HG03139 (cell line): ENCODE measurements around the gene B3GALT5.
"Not testable (repeated sequence)": the region's sequence is repeated elsewhere in the genome, so short reads cannot be mapped to it uniquely, and the experiment has no call there.

Experiments used
- ATAC-seq: cut with Tn5 transposase; IDR thresholded peaks from one replicate; pipeline ENCODE4 v1.9.1; 2021; ENCODE audit not compliant: unreplicated experiment

Gene B3GALT5

GRCh38 chr21:39666026-39666425, 53.3 kb downstream of the B3GALT5 start:
- no peak for ATAC-seq

DNA sequence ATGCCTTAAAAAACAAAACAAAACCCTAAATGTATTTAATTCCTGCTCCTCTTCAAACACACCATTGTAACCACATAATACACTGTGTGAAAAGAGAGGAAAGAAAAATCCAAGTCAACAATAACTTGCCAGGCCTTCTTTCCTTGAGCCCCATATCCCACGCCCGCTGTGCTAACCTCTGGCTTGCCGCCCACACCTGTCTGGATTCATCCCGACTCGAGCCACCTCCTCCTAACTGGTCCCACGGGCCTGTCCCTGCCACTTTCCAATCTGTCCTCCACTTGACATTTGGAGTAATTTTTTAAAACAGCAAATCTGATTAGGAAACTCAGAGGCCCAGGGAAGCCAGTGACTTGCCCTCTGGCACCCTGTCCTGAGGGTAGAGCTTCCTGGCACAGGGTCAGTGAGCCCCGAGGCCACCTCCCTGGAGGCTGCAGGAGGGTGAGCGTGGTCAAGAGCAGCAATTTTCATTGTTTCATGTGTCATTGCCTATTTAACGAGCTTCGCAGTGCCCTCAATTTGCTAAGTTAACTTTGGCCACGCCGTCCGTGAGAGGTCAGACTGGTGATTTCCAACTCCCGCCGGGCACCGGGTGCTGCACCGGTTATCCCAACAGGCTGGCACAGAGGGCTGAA, 54.1 kb downstream of the B3GALT5 start:
- ATAC-seq, result no peak

DNA sequence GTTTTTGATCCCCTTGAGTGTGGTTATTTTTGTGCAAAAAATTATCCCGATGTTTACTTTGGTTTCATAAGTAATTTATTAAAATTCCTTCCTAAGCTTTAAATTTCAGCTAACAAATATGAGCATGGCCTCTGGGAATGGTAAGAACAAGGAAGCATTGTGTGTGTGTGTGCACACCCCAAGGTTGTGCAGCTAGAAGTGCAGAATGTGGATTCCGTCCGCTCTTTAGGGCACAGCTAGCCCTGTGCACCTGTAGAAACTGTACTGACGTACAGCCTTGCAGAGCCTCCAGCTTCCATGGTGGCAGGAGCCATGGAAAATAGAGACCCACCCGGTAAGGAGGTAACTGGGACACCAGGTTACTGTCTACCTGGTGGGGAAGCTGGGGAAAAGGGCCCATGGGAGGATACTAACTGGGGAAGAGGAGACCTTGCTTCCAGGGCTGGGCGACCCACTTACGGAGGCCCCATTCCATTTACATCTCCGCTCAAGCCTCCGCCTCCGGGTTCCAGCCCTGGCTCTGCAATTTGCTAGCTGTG, 54.7 kb downstream of the B3GALT5 start:
- ATAC-seq, result no peak

DNA sequence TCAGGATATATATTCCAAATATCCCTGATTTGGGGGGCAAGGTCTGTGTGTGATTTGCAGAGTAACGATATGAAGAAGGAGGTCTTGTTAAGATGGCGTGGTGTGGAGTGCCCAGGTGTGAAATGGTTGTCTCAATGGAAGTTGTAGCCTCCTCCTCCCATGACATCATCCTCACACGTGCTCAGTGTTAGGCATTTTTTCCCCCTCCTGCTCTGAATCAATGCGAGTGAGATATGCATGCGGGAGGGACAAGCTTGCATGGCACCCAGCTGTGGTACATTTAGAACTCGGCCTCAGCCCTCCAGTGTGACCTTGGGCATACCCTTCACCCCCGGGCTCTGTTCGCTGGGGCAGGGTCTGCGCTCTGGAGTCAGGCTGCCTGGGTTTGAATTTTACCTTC, 55.6 kb downstream of the B3GALT5 start:
- ATAC-seq, result no peak

DNA sequence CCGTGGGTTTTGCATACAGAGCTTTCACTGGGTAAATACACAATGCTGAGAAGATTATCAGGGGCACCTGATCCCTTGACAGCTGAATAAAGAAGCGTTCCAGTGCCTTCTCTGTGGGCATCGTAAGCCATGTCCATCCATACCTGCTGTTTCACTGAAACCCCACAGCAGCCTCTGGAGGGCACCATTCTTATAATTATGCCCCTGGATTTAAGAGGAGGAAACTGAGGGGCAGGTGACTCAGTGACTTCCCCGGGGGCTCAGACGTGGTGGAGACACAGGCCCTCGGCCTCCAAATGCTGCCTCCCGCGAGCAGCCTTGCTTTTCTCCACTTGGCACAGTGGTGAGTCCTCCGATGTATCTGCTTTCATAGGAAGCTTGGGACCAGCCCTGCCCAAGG, 56.7 kb downstream of the B3GALT5 start:
- ATAC-seq, result no peak

GRCh38 chr21:39669976-39670661, 57.4 kb downstream of the B3GALT5 start:
- no peak for ATAC-seq

GRCh38 chr21:39670701-39671100, 58.0 kb downstream of the B3GALT5 start:
- no peak for ATAC-seq

DNA sequence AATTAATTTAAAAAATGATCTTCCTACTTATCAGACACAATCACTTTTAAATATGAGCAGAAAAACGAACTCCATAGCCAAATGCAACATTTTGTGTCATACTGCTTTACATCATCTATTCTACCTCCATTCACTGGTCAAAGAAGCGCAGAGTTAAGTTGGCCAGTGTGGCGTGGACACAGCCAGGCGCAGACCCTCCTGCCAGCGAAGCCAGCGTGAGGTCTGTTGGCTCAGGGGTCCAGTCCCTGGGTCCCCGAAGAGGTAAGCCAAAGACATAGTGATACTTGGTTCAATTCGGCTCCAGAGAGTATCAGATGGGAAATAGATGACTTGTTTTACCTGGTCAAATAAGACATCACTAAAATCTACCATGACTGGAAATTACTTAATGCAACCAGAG, 59.2 kb downstream of the B3GALT5 start:
- ATAC-seq, result no peak

GRCh38 chr21:39673163-39673562, 60.4 kb downstream of the B3GALT5 start:
- no peak for ATAC-seq

GRCh38 chr21:39673736-39674135, 61.0 kb downstream of the B3GALT5 start:
- ATAC-seq, result no peak

DNA sequence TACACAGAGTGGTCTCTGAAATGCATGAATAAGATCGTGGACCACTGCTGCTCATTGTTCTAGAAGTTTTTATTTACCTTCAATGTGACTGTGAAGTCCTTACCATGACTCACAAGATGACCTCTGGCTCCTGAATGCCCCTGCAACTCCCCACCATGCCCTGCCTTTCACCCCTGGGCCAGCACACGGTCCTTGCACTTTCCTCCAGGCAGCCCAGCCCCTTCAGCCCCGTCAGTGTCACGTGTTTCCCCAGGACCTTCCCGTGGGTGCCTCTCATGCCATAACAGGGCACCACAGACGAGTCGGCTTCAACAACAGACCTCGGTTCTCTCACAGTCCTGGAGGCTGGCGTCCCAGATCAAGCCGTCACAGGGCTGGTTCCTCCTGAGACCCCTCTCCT, 62.1 kb downstream of the B3GALT5 start:
- no peak for ATAC-seq

DNA sequence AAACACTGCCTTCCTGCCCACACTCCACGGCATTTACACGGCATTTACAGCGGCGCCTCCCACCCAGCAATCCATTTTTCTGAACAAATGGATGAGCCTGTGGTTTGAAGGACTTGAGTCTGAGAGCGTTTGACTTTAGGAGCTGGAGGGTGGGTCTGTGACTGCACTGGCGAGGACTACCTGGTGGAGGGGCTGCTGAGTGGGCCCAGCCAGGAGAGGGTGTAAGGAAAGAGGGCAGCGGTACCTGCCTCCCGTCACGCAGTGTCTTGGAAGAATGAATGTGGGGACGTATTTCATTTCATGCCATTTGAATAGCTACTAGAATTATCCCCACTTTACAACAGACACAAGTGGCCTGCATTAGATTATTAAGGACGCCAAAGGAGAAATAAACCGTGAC, 62.9 kb downstream of the B3GALT5 start:
- no peak for ATAC-seq

GRCh38 chr21:39675993-39676661, 63.4 kb downstream of the B3GALT5 start:
- no peak for ATAC-seq

- no peak for ATAC-seq
These were observed 67.5 kb downstream of the B3GALT5 start for GRCh38 chr21:39680216-39680615.

GRCh38 chr21:39681257-39681656, 68.5 kb downstream of the B3GALT5 start:
- no peak for ATAC-seq

DNA sequence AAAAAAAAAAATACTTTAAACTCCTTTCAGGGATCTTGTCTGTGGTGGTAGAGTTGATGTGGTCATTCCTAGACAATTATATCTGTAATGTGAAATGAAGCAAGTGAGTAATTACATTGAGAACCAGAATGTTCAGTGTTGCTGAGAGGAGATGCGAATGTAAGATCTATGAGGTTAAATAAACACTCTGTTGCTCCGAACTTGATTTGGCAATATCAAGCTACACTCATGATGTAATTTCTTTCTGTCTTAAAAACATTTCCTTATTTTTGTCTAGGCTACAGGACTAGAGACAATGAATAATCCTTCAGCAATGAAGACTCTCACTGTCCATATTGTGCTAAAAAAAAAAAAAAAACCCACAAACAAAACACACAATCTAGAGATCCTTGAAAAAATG, 69.1 kb downstream of the B3GALT5 start:
- ATAC-seq, result no peak

GRCh38 chr21:39685236-39685635, 72.5 kb downstream of the B3GALT5 start:
- no peak for ATAC-seq

DNA sequence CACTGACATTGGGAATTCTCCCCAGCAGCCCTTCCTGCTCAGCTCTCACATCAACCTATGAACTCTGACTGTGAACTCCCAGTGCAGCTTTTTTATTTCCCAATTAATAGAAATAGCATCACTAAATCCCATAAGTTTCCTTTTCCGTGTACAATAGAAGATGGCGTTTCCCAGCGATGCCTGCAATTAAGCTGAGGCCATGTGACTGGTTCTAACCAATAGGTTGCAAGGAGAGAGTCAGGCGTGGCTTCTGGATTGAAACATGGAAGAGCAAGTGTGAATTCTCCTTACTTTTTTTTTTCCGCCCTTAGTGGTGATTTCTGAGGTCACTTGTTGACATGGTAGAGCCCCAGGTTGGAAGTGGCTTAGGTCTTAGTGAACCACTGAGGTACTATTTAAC, 73.3 kb downstream of the B3GALT5 start:
- no peak for ATAC-seq

DNA sequence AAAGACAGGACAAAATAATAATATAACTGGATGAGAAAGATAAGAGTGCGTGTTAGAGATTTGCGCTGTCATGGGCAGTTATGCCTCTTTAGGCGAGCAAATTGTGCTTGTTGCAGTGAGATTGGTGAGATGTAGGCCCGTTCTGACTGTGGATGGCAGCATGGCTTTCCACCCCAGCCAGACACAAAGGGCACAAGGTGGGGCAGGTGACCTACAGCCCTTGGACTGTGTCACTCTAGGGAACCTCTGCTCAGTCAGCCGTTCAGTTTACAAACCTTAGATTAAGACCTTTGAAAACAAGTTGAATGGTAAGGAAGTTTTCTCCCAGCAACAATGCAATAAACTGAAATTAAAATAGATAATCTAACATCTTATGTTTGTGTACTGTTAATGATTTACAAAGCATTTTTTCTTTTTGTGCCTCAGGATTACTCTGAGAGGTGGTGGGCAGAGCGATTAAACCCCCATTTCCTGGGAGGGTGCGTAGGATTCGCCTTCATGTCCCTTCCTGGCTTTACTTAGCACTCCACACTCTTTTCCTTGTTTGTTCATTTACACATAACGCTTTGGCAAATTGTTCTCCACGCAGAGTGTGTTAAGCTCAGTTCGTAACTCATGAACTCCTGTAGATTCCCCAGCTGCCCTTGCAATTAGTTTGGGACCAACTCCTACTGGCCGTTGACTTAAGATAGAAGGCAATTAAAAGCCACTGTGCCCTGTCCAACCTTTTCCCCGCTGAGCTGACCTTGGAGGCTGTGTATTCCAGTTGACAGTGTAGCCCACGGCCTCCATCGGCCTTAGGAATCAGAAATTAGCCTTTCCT, 74.1 kb downstream of the B3GALT5 start:
- no peak for ATAC-seq

DNA sequence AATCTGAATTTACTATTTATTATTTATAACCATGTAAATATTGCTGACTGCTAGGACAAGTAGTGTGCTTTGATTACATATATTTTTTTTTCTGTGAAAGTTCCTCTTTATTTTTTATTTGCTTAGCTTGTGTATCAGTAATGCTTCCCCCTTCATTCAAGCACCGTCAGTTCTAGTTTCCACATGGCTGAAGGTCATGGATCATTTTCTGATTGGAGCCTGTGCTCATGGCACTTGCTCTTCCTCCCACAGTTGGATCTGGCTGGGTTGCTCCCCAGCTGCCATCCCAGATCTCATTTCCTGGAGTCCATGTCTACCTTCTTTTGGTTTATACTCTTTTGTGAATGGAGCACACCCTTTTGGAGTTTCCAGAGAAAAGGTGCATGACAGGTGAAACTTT, 75.3 kb downstream of the B3GALT5 start:
- ATAC-seq, result no peak

DNA sequence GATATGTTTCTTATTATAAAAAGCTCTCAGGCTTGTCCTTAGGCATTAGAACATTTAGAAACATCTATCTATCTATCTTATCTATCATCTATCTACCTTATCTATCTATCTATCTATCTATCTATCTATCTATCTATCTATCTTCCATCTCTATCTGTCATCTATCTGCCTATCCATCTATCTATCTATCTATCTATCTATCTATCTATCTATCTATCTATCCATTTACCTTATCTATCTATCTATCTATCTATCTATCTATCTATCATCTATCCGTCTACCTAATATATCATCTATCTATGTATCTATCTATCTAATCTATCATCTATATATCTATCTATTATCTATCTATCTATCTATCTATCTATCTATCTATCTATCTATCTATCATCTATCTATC, 77.1 kb downstream of the B3GALT5 start:
- not testable (repeated sequence) for ATAC-seq
